K562 (cell line): Measurements from ENCODE around the gene PLAC9. TPM values are rescaled to one million over a fixed set of nuclear protein-coding genes. Genes with fewer than 3 reads are reported as not detected.

ENCODE experiments used
- BCOR ChIP-seq: fragments of 450-650 bp; IDR thresholded peaks from 2 replicates; pipeline ENCODE4 v1.6.1; 2016
- CBFA2T2 ChIP-seq: fragments of 450-650 bp; conservative IDR thresholded peaks from 2 replicates; pipeline ENCODE4 v1.6.1; 2017; ENCODE audit warnings: mild to moderate bottlenecking
- CBFB ChIP-seq: sonication (generic); formaldehyde crosslinking; IDR thresholded peaks from 2 replicates; pipeline ENCODE4 v1.4.0; 2020; ENCODE audit warnings: mild to moderate bottlenecking, missing genetic modification reagents
- ESRRB ChIP-seq: fragments of 250-450 bp; sonication (Bioruptor Pico); IDR thresholded peaks from 2 replicates; pipeline ENCODE4 v1.5.0; 2020; ENCODE audit warnings: mild to moderate bottlenecking, moderate library complexity, borderline replicate concordance
- GABPB1 ChIP-seq: sonication (generic); formaldehyde crosslinking; IDR thresholded peaks from 2 replicates; pipeline ENCODE4 v1.8.0; 2022; ENCODE audit warnings: mild to moderate bottlenecking, missing genetic modification reagents
- HLTF ChIP-seq: fragments of 450-650 bp; IDR thresholded peaks from 2 replicates; pipeline ENCODE4 v1.6.1; 2016
- JUNB ChIP-seq: fragments of 450-650 bp; formaldehyde crosslinking; conservative IDR thresholded peaks from 2 replicates; pipeline ENCODE4 v1.4.0; 2020; ENCODE audit warnings: mild to moderate bottlenecking
- NFIX ChIP-seq: fragments of 250-450 bp; sonication (Bioruptor Pico); IDR thresholded peaks from 2 replicates; pipeline ENCODE4 v1.4.0; 2020; ENCODE audit warnings: low read depth, mild to moderate bottlenecking, moderate library complexity
- NUFIP1 ChIP-seq: fragments of 450-650 bp; IDR thresholded peaks from 2 replicates; pipeline ENCODE4 v1.6.1; 2018; ENCODE audit not compliant: partially characterized antibody
- PCBP2 ChIP-seq: fragments of 200-400 bp; formaldehyde crosslinking; IDR thresholded peaks from 2 replicates; pipeline ENCODE4 v1.6.1; 2018; ENCODE audit warnings: low read length, low read depth, mild to moderate bottlenecking, moderate library complexity; ENCODE audit not compliant: poor library complexity, severe bottlenecking
- PTTG1 ChIP-seq: fragments of 450-650 bp; IDR thresholded peaks from 2 replicates; pipeline ENCODE4 v1.6.1; 2016; ENCODE audit warnings: low read depth, mild to moderate bottlenecking, missing genetic modification characterization, missing compliant biosample characterization
- RBM14 ChIP-seq: fragments of 200-400 bp; formaldehyde crosslinking; IDR thresholded peaks from 2 replicates; pipeline ENCODE4 v1.6.1; 2018; ENCODE audit warnings: low read depth, mild to moderate bottlenecking, low read length, moderate library complexity, borderline replicate concordance; ENCODE audit not compliant: insufficient read depth
- RFX7 ChIP-seq: fragments of 250-450 bp; sonication (Bioruptor Pico); IDR thresholded peaks from 2 replicates; pipeline ENCODE4 v1.5.1; 2021; ENCODE audit warnings: mild to moderate bottlenecking
- RHOXF2B ChIP-seq: fragments of 250-450 bp; sonication (Bioruptor Pico); conservative IDR thresholded peaks from 2 replicates; pipeline ENCODE4 v1.5.1; 2021
- SMAD1 ChIP-seq: fragments of 150-350 bp; IDR thresholded peaks from 2 replicates; pipeline ENCODE4 v1.6.1; 2014; ENCODE audit warnings: low read length, low read depth; ENCODE audit not compliant: partially characterized antibody
- SOX6 ChIP-seq: fragments of 450-650 bp; IDR thresholded peaks from 2 replicates; pipeline ENCODE4 v1.6.1; 2014; ENCODE audit warnings: mild to moderate bottlenecking
- TCF15 ChIP-seq: fragments of 250-450 bp; sonication (Bioruptor Pico); IDR thresholded peaks from 2 replicates; pipeline ENCODE4 v1.8.0; 2022; ENCODE audit warnings: moderate library complexity, mild to moderate bottlenecking, inconsistent platforms
- TFAM ChIP-seq: fragments of 250-450 bp; sonication (Bioruptor Pico); conservative IDR thresholded peaks from 2 replicates; pipeline ENCODE4 v1.5.0; 2021; ENCODE audit warnings: mild to moderate bottlenecking, moderate library complexity
- ZBTB26 ChIP-seq: fragments of 450-650 bp; formaldehyde crosslinking; IDR thresholded peaks from 2 replicates; pipeline ENCODE4 v1.4.0; 2022; ENCODE audit warnings: missing genetic modification characterization
- ZBTB7A ChIP-seq: IDR thresholded peaks from 2 replicates; pipeline ENCODE4 v1.6.1; 2011; ENCODE audit warnings: low read depth, mild to moderate bottlenecking, low read length, moderate library complexity, borderline replicate concordance; ENCODE audit not compliant: control insufficient read depth
- ZNF239 ChIP-seq: fragments of 250-450 bp; sonication (Bioruptor Pico); IDR thresholded peaks from 2 replicates; pipeline ENCODE4 v1.4.0; 2020; ENCODE audit warnings: mild to moderate bottlenecking
- ZNF655 ChIP-seq: fragments of 250-450 bp; sonication (Bioruptor Pico); IDR thresholded peaks from 2 replicates; pipeline ENCODE4 v1.5.0; 2021
- polyA plus RNA-seq, 8 experiments: library from polyadenylated mRNA; depleted of rRNA in 4 of 8; stranded (reverse) in 5 of 8; unstranded in 3 of 8; fragments of >200 nt; fragmentation: Nextera tagmentation in 2 of 8; fragmentation: Illumina TruSeq in 1 of 8; extraction: Ambion mirVana in 2 of 8; extraction: Trizol in 1 of 8; gene quantifications; 2 replicates each; pipeline versions ENCODE4 v1.2.1 to v1.2.3, GENCODE V29; 2011 to 2014; ENCODE audit warnings: inconsistent platforms in 1 of 8, missing spikeins in 1 of 8
- total RNA-seq, 7 experiments: library from RNA; depleted of rRNA in 6 of 7; stranded (reverse); fragments of >200 nt in 6 of 7; fragmentation: Illumina TruSeq in 2 of 7; extraction: Trizol in 2 of 7; gene quantifications; 2 replicates each; pipeline versions ENCODE4 v1.2.1 to v1.2.3, GENCODE V29; 2011 to 2021; ENCODE audit warnings: low replicate concordance in 1 of 7
- TF ChIP-seq, protein P1 (sequence below): IDR thresholded peaks from 2 replicates; pipeline ENCODE4 v1.6.1; 2011; ENCODE audit not compliant: insufficient read length; ENCODE audit errors: extremely low read depth
- TF ChIP-seq, protein P2 (sequence below), 2 experiments: fragments of 450-650 bp; conservative IDR thresholded peaks; 2 replicates each; pipeline ENCODE4 v1.6.1; 2017; ENCODE audit warnings: mild to moderate bottlenecking in 2 of 2, moderate library complexity in 2 of 2

PLAC9 gene
- total and polyA plus RNA-seq, 9 of the 15 experiments (the other 6 are each of a cell fraction or from before 2014, with no cell fraction given), result not detected

DNA sequence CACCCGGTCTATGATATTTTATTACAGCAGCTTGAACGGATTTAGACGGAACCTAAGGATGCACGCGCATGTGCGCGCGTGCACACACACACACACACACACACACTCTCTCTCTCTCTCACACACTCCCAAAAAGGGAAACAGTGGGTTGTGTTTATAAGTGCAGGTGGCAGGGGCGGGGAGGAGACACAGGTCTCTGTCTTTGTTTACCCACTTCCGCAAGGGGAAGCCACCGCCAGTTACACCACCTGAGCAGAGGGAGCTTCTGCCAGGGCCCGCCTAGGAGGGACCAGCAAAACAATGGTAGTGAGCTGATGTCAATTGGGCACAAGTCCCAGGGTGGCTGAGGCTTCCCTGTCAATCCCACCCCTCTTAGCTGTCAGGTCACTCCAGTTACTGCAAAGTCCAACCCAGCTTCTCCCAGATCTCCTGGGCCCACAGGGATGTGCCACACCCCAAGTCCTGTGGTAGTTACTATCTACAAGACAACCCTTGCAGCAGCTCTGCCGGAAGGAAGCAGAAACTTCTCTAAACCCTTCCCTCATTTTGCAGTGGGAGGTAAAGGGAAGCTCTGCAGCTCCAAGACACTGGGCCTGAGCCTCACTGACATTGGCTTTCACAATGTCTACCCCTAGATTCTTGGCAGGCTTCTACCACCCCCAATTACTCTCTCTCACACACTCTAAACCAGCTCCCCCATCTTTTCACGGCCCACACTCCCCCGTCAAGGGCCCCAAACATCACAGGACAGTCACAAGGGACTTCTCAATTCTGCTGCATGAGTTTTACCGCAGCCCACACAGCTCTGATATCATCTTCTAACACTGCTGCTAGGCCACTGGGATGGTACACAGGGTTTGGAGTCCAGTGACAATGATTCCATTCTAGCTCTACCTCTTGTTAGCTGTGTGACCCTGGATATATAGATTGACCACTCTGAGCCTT, 55.2 kb downstream of the PLAC9 start (continued):
- TF ChIP-seq ZBTB26 (CRISPR knock-in tag) (peak; percentile 76), NUFIP1 (no peak), JUNB (CRISPR knock-in tag) (no peak), BCOR (peak; percentile 92), HLTF (0 out of 2 replicates have a peak, but pooled peaks have one; percentile 60), TCF15 (no peak), GABPB1 (CRISPR knock-in tag) (0 out of 2 replicates have a peak, but pooled peaks have one; percentile 59), RBM14 (no peak), TFAM (CRISPR knock-in tag) (no peak), PCBP2 (no peak), ESRRB (no peak), CBFB (CRISPR knock-in tag) (no peak), SOX6 (peak; percentile 70), CBFA2T2 (0 out of 2 replicates have a peak, but pooled peaks have one; percentile 22), ZNF239 (CRISPR knock-in tag) (no peak), RFX7 (CRISPR knock-in tag) (no peak), ZNF655 (CRISPR knock-in tag) (no peak), ZBTB7A (peak; percentile 75; the same call in 1 of the 2 replicates), NFIX (CRISPR knock-in tag) (no peak), SMAD1 (no peak), PTTG1 (tag) (no peak), RHOXF2B (CRISPR knock-in tag) (no peak)
- TF ChIP-seq, protein P1, sequence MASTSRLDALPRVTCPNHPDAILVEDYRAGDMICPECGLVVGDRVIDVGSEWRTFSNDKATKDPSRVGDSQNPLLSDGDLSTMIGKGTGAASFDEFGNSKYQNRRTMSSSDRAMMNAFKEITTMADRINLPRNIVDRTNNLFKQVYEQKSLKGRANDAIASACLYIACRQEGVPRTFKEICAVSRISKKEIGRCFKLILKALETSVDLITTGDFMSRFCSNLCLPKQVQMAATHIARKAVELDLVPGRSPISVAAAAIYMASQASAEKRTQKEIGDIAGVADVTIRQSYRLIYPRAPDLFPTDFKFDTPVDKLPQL, result no peak
- TF ChIP-seq, protein P2, sequence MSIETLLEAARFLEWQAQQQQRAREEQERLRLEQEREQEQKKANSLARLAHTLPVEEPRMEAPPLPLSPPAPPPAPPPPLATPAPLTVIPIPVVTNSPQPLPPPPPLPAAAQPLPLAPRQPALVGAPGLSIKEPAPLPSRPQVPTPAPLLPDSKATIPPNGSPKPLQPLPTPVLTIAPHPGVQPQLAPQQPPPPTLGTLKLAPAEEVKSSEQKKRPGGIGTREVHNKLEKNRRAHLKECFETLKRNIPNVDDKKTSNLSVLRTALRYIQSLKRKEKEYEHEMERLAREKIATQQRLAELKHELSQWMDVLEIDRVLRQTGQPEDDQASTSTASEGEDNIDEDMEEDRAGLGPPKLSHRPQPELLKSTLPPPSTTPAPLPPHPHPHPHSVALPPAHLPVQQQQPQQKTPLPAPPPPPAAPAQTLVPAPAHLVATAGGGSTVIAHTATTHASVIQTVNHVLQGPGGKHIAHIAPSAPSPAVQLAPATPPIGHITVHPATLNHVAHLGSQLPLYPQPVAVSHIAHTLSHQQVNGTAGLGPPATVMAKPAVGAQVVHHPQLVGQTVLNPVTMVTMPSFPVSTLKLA (conservative IDR thresholded peaks at IDR 0.05), result peak in 1 of 2 experiments; percentile 55; a peak in 2 of 4 replicates
